ENCODE data around the gene SPATA21. TPM values are rescaled to one million over a fixed set of nuclear protein-coding genes. Genes with fewer than 3 reads are reported as not detected.
A peak's percentile ranks its signal among the peaks of the same experiment; 100 is the strongest.
"Not testable (repeated sequence)": the region's sequence is repeated elsewhere in the genome, so short reads cannot be mapped to it uniquely, and the experiment has no call there.

The SPATA21 gene, protein sequence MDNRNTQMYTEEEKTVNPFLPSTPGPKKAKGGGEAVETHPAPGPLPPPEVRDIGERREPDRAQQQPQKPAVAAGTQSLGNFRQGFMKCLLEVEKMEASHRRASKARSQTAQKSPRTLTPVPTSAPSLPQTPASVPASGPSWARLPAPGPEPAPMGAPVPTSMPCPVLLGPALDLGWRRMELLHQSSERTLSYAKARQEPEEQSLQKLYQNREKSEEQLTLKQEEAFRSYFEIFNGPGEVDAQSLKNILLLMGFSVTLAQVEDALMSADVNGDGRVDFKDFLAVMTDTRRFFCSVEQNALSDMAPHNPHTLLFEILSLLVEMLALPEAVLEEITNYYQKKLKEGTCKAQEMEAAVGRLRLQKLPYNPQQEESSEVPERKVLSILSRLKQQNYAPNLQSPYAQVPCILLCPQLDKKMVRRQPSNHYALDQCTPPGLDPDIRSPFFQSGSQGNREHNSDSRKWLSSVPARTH
- total RNA-seq = under 0.01 TPM in 1 of 2 replicates, not detected in the other

DNA sequence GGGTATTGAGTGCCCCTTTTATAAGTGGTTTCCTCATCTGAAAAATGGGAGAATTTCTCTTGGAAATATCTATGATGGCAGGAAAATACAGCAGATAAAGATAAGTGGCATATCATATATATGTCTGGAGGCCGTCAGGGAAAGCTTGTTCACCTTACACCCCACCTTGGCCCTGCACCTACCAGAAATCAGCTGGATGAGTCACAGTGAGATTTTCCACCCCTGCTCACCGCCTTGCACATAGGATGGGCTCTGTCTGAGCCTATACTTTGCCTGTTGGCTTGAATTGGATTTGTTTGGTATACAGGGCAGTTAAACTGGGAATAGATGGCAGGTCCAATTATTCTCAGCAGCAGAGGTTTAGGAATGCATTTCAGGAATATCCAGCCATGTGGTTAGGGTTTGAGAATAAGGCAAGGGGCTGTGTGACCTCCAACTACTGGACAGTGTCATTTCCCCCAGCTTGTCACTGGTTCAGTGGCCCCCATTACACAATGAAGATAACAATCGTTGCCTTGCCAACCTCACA is at the start of gene SPATA21:
Gene SPATA21 (minus strand): TSS at position 479 of the 529 bp plus-strand sequence. CDS start 6,053 bp downstream, outside the sequence.
- DNase-seq = no peak

DNA sequence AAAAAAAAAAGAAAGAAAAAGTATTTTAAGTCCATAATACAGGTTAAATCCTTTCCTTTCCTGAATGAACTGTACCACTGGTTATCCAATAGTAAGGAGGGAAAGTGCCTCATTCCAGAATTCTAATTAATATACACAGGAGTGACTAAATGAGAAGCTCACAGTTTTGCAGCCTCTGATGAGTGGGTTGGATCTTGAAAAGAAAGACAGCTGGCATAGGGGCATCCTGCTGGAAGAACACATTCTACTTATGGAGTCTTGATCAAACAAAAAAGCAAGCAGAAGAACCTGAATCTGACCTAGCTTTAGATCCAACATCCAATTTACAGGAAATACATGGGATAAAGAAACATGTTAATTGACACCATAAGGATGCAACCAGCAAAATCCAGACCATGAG is 49.8 kb upstream of the SPATA21 start:
- not testable (repeated sequence) for DNase-seq

DNA sequence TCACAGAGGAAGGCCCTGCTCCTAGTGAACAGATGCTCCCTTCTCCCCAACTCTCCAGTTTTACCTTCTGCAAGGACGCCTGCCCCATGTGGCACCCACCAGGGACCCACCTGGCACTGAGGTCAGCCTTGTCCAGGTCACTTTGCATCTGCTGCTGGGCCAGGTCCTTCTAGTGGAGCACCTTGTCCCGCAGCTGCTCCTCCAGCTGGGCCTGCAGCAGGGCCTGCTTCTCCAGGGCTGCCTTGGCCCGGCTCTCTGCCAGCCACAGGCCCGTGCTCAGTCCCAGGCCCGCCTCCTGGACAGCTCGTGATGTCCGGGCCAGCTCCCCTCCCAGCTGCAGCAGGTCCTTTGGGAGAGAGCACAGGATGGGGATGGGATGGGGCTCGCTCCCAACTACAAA is 49.1 kb upstream of the SPATA21 start:
- DNase-seq = not testable (repeated sequence)

DNA sequence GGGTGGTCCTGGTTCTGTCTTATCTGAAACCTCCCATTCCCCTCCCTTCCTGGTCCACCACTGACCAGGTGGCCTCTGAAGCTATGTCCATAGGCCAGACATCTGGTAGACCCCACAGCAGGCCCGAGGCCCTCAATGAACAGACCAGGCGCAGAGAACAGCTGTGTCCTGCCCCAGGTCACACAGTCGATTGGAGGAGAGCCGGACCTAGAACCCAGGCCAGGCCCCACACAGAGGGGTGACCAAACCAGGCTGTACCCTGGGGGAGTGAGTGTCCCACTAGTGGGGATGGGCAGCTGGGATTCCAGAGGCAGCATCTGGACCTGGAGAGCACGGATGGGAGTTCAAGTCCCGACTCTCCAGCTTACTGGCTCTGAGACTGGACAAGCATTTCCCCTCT is 47.7 kb upstream of the SPATA21 start:
- DNase-seq = no peak

DNA sequence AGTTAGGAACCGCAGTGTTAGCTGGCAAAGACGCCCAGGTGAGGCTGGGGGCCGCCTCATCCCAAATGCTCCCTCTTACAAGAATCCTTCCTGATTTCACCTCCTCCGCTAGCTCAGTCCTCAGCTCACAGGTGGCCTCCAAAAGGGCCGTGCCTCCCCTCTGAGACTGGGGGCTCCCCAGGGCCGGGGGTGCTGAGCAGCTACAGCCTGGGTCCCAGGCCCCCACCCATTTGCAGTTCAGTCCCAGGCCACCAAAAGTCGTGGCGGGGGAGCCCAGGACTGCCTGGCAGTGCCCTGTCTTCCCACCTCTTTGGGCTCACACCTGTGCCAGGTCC is 47.2 kb upstream of the SPATA21 start:
- DNase-seq = no peak

DNA sequence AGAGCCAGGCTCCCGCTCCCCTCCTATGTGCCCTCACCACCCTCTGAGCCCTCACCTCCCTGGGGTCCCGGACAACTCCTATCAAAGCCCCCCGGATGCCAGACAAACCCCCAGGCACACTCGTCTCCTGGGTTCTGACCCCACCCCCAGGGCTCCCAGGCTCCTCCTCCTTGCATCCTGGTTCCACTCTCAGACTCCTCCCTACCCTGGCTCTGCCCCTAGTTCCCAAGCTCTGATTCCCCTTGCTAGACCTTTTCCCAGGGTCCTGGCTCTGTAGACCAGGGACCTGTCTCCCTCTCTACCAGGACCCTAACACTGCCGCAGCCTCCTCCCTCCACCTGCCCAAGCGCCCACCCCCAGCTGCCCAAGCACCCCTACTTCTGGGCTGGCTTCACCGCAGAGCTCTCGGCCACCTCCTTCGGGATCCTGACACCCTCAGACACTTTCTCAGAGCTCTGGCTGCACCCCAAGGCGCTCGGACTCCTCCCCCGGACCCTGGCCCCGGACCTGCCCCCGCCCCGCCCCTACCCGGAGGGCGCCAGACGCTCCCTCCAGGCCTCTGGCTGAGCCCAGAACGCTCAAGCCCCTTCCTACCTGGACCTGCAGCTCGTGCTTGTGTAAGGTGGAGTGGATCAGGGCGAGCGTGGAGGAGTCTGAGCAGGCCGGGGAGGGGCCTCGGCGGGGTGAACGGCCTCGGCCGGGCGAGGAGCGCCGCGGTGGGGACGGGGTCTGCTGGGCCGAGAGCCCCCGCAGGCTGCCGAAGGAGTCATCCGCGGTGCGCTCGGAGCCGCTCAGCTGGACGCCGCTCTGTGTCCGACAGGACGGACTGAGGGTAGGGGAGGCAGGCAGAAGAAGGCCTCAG is 46.6 kb upstream of the SPATA21 start:
- DNase-seq = not testable (repeated sequence)

DNA sequence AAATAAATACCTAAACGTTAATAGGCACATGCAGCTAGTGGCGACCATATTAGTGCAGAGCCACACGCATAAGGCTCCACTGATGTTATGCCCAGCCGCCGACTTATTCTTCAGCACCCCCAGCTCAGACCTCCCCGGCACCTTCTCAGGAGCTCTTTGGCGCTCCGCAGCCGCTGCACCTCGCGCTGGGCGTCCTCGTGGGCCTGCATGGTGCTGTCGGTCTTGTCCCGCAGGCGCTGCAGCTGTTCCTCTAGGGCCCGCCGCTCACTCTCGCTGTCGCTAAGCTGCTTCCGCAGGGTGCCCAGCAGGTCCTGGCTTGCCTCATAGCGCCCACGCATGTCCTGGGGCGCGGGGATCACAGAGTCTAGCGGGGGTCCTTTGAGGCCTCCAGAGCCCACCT is 45.9 kb upstream of the SPATA21 start:
- not testable (repeated sequence) for DNase-seq

DNA sequence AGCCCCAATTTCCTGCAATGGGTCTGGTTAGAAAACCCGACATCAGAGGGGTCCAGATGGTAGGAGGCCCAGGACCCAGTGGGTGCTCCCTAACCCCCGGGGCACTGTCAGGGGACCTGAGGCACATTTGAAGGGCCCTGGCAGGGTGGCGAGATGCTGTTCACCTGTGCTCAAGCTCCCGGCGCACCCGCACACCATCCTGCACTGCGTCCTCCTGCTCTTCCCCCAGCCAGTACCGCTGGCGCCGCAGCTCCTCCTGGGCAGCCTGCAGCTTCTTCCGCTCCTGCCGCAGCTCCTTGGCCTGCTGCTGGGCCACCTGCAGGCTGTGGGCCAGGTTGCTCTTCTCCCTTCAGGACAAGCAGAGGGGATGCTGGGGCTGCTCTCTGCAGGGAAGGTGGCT is 40.9 kb upstream of the SPATA21 start:
- no peak for DNase-seq

DNA sequence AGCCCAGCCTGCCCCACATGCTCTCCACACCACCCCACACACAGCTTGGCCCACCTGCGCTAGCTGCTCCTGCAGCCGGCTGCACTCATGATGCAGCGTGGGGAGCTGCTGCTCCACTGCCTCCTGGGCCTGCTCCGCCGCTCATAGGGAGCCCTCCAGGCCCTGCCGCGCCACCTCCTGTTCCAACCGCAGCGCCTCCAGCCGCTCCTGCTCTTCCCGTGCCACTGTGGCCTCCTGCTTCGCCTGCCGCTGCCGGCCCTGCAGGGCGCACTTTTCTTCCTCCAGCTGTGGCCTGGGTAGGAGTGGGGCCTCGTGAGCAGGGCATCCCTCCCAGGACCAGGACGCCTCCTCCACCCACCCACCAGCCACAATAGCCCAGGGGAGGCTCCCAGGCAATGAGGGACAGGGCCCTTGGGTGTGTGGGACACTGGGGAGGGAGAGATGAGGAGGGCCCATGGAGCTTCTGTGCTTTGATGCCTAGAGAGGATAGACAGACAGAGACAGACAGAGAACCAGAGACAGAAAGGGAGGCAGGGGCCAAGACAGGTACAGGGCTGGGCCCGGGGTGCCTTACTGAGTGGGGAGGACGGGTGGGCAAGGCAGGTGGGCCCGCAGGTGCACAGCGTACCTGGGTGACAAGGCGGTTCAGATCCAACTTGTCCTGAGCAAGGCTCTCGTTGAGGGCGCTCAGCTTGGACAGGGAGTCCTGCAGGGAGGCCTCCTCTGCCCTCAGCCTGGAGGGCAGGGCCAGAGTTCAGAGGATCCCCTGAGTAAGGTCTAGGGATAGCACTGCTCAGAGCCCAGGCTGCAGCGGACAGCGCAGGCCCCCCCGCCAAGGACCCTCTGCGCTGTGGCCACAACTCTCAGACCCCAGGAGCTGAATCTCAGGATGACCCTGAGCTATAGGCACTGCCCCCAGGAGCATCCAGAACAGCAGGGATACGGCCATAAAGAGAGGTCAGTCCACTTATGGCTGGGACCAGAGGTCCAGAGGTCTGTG is 38.8 kb upstream of the SPATA21 start:
- DNase-seq = not testable (repeated sequence)

DNA sequence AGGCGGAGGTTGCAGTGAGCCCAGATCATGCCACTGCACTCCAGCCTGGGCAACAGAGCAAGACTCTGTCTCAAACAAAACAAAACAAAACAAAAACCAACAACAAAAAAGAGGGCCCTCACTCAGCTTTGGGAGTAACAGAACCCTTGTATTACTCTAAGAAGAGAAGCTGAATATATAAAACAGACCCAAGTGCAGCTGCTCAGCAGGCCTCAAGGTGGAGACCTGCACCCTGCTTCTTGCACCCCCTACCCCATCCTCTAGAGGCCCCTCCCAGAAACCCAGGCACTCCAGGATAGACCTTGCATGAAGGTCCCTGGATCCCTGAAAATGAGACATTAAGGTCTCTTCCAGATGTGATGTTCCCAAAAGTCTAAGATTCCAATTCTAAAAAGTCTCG is 37.7 kb upstream of the SPATA21 start:
- DNase-seq = peak; percentile 15

DNA sequence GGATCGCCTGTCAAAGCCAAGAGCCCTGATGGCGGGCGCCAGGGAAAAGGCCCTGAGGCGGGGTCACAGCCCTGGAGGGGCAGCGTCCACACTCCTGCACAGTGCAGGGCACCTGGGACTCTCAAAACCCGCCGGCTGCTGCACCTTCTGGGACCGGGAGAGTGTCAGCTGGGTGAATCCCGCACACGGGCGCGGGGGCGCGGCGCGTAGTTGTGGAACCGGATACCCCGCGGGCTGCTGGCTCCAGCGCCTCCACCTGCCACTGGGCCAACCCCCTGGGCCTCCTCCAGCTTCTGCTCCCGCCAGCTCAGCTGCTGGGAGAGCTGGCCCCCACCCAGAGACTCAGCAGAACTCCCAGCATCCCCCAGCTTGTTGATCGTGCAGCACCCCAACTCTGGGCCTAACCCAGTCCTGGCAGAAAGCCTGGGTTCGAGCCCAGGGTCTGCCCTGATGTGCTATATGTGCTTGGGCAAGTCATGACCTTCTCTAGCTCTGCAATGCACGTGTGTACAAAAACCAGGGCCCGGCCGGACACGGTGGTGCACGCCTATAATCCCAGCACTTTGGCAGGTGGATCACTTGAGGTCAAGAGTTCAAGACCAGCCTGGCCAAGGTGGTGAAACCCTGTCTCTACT is 37.1 kb upstream of the SPATA21 start:
- DNase-seq = no peak

DNA sequence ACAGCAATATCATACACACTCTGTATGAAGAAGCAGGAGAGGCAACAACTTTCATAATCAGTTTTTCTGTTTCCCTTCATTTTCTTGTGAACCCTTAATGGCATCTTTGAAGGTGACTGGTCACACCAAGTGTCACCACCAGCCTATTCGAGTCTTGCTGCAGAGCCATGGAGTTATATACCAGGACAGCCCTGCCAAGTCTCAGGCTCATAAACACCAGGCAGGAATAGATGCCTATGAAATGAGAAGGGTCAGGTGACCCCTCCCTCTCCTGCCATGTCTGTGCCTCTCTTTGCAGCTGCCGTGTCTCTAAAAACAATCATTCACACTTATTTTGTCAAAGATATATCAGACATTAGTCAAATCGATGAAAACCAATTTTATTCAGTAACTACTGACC is 31.3 kb upstream of the SPATA21 start:
- no peak for DNase-seq

DNA sequence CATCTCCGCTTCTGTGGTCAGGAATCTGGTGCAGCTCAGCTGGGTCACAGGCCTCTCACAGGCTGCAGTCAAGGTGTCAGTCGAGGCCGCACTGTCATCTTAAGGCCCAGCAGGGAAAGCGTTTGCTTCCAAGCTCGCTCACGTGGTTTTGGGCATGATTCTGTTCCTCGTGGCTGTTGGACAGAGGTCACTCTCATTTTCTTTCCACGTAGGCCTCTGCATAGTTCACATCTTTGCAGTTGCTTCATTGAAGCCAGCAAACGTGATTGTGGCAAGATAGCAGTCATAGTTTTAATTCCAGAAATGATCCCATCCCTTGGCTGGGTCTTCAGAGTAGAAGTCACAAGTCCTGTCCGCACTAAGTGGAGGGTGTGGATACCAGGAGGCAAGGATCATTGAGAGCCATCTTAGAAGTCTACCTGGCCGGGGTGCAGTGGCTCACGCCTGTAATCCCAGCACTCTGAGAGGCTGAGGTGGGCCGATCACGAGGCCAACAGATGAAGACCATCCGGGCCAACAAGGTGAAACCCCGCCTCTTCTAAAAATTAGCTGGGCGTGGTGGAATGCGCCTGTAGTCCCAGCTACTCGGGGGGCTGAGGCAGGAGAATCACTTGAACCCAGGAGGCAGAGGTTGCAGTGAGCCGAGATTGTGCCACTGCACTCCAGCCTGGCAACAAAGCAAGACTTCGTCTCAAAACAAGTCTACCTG is 27.8 kb upstream of the SPATA21 start:
- DNase-seq = no peak

DNA sequence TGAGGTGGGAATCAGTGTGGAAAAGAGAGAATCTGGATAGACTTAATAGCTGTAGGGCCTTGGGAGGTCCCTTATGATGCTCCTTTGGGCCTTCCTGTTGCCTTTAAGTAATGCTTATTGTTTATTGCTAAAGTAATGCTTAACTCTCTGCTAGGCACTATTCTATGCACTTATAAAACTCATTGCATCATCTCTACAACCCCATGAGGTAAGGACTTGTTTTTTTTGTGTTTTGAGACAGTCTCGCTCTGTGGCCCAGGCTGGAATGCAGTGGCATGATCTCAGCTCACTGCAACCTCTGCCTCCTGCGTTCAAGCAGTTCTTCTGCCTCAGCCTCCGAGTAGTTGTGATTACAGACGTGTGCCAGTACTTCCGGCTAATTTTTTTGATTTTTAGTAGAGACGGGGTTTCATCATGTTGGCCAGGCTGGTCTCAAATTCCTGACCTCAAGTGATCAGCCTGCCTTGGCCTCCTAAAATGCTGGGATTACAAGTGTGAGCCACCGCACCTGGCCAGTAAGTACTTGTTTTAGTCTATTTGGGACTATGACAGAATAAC is 25.6 kb upstream of the SPATA21 start:
- no peak for DNase-seq

DNA sequence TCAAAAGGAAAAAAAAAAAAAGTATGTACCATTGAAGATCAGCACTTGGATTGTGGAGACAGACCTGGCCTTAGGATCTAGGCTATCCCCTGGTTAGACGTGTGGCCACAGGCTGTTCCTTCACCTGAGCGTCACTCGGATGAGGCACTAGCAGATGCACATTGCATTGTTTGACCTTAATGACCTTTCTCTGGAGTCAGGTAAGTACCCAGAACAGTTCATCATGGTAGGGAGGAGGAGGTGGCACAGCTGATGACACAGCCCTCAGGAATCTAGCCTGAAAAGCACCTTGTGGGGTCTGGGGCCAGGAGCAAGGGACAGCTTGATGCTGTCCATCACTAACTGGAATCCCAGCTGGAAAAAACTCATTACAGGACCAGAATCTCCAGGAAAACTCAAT is 24.5 kb upstream of the SPATA21 start:
- DNase-seq = no peak

DNA sequence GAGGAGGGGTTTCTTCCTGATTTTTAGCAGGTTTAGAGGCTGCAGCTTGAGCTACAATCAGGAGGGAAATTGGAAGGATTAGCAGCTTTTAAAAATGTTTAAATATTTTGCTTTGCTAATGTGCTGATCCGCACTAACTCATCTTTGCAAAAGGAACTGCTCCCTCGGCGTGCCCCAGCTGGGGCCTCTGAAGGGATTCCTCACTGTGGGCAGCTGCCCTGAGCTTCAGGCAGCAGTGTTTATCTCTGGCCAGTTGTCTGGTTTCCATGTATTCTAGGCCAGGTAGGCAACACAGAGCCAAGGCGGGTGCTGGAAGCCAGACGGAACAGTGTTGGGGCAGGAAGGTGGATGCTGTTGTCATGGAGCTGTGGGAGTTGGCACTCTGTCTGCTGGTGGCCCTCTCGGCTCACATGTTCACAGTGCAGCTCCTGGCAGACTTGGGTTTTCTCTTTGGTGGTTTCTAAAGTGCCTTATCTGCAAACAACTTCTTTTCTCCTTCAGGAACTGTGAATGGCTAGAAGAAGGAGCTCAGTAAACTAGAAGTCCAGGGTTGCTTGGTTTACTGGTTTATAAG is 22.2 kb upstream of the SPATA21 start:
- no peak for DNase-seq

DNA sequence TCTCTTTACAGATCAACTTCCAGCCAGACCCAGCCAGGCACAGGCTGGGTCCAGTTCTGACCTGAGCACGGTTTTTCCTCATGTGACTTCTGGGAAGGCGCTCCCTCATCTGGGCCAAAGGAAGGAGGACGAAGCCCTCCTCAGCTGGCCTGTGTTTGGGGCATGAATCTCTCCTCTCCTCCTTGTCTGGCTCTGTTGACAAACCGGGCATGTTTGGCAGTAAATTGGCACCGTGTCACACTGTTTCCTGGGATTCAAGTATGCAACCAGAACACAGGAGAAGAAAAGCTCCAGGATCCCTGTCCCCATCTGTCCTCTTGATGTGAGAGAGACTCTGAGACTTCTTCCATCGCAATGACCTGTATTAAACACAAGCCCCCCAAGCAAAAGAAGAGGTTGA is 21.6 kb upstream of the SPATA21 start:
- no peak for DNase-seq

DNA sequence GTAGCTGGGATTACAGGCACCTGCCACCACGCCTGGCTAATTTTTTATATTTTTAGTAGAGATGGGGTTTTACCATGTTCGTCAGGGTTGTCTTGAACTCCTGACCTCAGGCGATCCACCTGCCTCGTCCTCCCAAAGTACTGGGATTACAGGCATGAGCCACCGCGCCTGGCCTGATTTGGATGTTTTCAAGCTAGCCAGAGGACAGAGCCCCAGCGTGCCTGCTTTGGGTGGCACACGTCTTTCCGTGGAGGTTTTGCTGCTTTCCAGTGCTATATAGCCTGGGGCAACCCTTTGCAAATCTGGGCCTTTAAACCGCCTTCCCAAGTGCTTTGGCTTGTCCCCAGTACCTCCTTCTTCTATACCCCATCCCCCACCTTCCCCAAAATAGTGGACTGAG is 18.9 kb upstream of the SPATA21 start:
- not testable (repeated sequence) for DNase-seq

DNA sequence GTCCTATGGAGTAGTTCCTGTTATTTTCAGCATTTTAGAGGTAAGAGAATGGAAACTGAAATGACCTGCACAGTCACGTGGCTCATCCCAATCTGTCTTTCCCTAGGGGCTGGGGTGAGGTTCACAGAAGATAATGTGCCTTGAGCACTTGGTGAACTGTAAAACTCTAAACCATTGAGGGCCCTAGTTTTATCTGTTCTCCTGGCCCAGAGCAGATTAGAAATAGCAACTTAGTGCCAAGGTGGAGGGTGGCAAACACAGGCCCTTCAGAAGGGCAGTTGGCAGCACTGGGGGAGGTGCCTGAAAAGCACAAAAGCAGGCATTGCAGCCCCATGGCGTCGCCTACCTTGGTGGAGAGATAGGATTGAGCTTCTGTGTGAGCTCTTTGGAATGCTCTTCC is 17.7 kb upstream of the SPATA21 start:
- DNase-seq = not testable (repeated sequence)

DNA sequence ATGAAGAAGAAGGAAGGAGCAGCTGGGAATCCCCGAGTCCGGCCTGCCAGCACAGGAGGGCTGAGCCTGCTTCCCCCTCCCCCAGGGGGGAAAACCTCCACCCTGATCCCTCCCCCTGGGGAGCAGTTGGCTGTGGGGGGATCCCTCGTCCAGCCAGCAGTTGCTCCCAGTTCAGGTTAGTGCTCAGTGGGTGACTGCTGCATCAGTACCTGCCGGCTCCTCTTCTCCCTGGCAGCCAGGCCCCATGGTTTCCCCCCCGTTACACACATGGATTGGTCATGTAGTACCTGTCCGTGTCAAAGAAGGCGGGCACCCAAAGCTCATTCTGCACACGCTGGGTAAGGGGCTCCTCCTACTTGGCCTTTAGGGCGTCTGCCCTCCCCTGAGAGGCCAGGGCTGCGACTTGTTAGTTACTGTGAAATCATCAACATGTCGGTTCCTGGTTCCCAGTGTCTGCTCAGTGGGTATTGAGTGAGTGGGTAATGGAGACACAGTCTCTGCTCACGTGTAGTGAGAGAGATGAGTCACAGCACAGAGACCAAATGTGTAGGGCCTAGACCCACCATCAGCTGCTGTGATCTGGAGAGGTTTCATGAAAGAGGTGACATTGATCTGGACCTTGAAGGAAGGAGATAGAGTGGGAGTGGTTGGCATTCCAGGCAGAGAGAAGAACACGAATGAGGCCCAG is 14.8 kb upstream of the SPATA21 start:
- DNase-seq = no peak
